Ishikawa (cell line): ENCODE measurements around the gene HEATR5B.

ENCODE experiments used
- EP300 ChIP-seq: IDR thresholded peaks from 2 replicates; pipeline ENCODE4 v1.6.1; 2012; ENCODE audit warnings: borderline replicate concordance
- RAD21 ChIP-seq: IDR thresholded peaks from 2 replicates; pipeline ENCODE4 v1.6.1; 2012; ENCODE audit warnings: low read depth
- TAF1 ChIP-seq: IDR thresholded peaks from 2 replicates; pipeline ENCODE4 v1.6.1; 2012; ENCODE audit warnings: low read depth, mild to moderate bottlenecking
- TEAD4 ChIP-seq: IDR thresholded peaks from 2 replicates; pipeline ENCODE4 v1.6.1; 2012
- YY1 ChIP-seq: IDR thresholded peaks from 2 replicates; pipeline ENCODE4 v1.6.1; 2012; ENCODE audit warnings: low read depth
- TF ChIP-seq, protein P1 (sequence below): IDR thresholded peaks from 2 replicates; pipeline ENCODE4 v1.6.1; 2012
- TF ChIP-seq, protein P2 (sequence below): IDR thresholded peaks from 2 replicates; pipeline ENCODE4 v1.6.1; 2012; ENCODE audit warnings: low read depth, mild to moderate bottlenecking

DNA sequence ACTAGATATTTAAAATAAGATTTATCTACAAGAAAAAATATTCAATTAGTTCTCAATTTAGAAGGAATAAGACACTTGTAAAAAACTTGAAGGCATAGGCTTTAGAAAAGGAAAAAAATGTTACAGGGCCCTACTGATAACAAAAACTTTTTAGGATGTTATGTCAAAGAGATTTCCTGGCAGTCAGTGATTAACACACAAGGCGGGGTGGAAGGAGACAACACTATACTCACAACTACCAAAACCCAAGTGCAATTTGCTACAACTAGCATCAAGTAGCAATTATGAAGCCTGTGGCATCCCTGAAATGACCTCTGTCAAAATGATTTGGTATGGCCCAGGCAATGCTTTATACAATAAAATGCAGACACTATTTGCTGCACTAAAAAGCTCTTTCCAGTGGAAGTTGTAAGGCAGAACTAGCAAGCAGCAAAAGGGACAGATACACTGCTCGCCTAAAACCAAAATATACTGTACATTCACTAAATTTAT is 133.1 kb downstream of the HEATR5B start:
- no peak for TF ChIP-seq EP300
- TF ChIP-seq, protein P1, sequence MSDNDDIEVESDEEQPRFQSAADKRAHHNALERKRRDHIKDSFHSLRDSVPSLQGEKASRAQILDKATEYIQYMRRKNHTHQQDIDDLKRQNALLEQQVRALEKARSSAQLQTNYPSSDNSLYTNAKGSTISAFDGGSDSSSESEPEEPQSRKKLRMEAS, result no peak
- TF ChIP-seq RAD21, result no peak
- TF ChIP-seq TEAD4, result no peak
- TF ChIP-seq, protein P2, sequence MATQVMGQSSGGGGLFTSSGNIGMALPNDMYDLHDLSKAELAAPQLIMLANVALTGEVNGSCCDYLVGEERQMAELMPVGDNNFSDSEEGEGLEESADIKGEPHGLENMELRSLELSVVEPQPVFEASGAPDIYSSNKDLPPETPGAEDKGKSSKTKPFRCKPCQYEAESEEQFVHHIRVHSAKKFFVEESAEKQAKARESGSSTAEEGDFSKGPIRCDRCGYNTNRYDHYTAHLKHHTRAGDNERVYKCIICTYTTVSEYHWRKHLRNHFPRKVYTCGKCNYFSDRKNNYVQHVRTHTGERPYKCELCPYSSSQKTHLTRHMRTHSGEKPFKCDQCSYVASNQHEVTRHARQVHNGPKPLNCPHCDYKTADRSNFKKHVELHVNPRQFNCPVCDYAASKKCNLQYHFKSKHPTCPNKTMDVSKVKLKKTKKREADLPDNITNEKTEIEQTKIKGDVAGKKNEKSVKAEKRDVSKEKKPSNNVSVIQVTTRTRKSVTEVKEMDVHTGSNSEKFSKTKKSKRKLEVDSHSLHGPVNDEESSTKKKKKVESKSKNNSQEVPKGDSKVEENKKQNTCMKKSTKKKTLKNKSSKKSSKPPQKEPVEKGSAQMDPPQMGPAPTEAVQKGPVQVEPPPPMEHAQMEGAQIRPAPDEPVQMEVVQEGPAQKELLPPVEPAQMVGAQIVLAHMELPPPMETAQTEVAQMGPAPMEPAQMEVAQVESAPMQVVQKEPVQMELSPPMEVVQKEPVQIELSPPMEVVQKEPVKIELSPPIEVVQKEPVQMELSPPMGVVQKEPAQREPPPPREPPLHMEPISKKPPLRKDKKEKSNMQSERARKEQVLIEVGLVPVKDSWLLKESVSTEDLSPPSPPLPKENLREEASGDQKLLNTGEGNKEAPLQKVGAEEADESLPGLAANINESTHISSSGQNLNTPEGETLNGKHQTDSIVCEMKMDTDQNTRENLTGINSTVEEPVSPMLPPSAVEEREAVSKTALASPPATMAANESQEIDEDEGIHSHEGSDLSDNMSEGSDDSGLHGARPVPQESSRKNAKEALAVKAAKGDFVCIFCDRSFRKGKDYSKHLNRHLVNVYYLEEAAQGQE, result no peak
- TF ChIP-seq TAF1, result no peak
- TF ChIP-seq YY1, result no peak
